ENCODE measurements around the gene NLE1. TPM values are rescaled to one million over a fixed set of nuclear protein-coding genes. Genes with fewer than 3 reads are reported as not detected.

Gene NLE1
- polyA plus RNA-seq, 3 donors: 14.0 to 18.1 (median 16.8) TPM

Other genes starting within 250 kb of the NLE1 start
- gene CCT6B, start 180.8 kb downstream of the NLE1 start, polyA plus RNA-seq (ENCODE audit: insufficient read length in 3 of 3): 1 to 10 TPM; 4.9 to 5.8 (median 5.7) TPM
- 10 to 100 TPM; 21.7 to 25.8 (median 25.0) TPM for gene ZNF830, start 180.8 kb downstream of the NLE1 start, polyA plus RNA-seq (ENCODE audit: insufficient read length in 3 of 3)
- 10 to 100 TPM; 32.3 to 38.5 (median 38.1) TPM for gene LIG3, start 161.8 kb downstream of the NLE1 start, polyA plus RNA-seq (ENCODE audit: insufficient read length in 3 of 3)
- 10 to 100 TPM; 22.1 to 26.2 (median 22.9) TPM for gene RFFL, start 78.6 kb downstream of the NLE1 start, polyA plus RNA-seq (ENCODE audit: insufficient read length in 3 of 3)
- gene RAD51D, start 22.4 kb downstream of the NLE1 start, polyA plus RNA-seq (ENCODE audit: insufficient read length in 3 of 3): 10 to 100 TPM; 10.9 to 13.6 (median 11.6) TPM
- gene FNDC8, start 20.7 kb downstream of the NLE1 start, polyA plus RNA-seq (ENCODE audit: insufficient read length in 3 of 3): under 1 TPM in 2 of 3 donors, not detected in 1; 0.27 to 0.28 TPM
- under 1 TPM; 0.09 to 0.27 (median 0.20) TPM for gene UNC45B, start 5.5 kb upstream of the NLE1 start, polyA plus RNA-seq (ENCODE audit: insufficient read length in 3 of 3)
- gene SLC35G3, start 52.1 kb upstream of the NLE1 start, polyA plus RNA-seq (ENCODE audit: insufficient read length in 3 of 3): not detected
- gene SLFN5, start 100.8 kb upstream of the NLE1 start, polyA plus RNA-seq (ENCODE audit: insufficient read length in 3 of 3): 10 to 100 TPM; 12.7 to 14.9 (median 12.9) TPM
- 10 to 100 TPM; 10.1 to 19.2 (median 11.8) TPM for gene SLFN11, start 231.3 kb upstream of the NLE1 start, polyA plus RNA-seq (ENCODE audit: insufficient read length in 3 of 3)

Data from renal cortex interstitium (tissue), 3 donors.